Heart right ventricle (tissue), 16 donors: Measurements from ENCODE around the gene SLC12A8. TPM values are rescaled to one million over a fixed set of nuclear protein-coding genes. Genes with fewer than 3 reads are reported as not detected.
A peak's percentile ranks its signal among the peaks of the same experiment; 100 is the strongest.

Source experiments
- ATAC-seq, 8 donors: fragments of 200-7000 bp; cut with Tn5 transposase; one replicate each; pipeline ENCODE4 v1.9.1; 2020; ENCODE audit warnings: mild to moderate bottlenecking in 8 of 8, moderate library complexity in 8 of 8, moderate number of reproducible peaks in 1 of 8
- DNase-seq, 2 donors: peaks; one replicate each; pipeline ENCODE4 v3.0.0-alpha.2; 2020
- H3K27ac ChIP-seq, 10 donors: fragments of 200-600 bp; sonication (generic) in 2 of 10; one replicate each; pipeline versions ENCODE4 v1.5.0 to v1.8.0; 2020 to 2022; ENCODE audit warnings: mild to moderate bottlenecking in 3 of 10
- H3K27me3 ChIP-seq, 7 donors: fragments of 200-600 bp; one replicate each; pipeline ENCODE4 v1.8.0; 2021 to 2022; ENCODE audit warnings: mild to moderate bottlenecking in 2 of 7
- H3K36me3 ChIP-seq, 9 donors: fragments of 200-600 bp; sonication (generic) in 1 of 9; one replicate each; pipeline versions ENCODE4 v1.5.0 to v1.8.0; 2020 to 2022; ENCODE audit warnings: mild to moderate bottlenecking in 2 of 9
- H3K4me1 ChIP-seq, 9 donors: fragments of 200-600 bp; sonication (generic) in 1 of 9; one replicate each; pipeline versions ENCODE4 v1.5.0 to v1.8.0; 2020 to 2022; ENCODE audit warnings: mild to moderate bottlenecking in 4 of 9
- H3K4me3 ChIP-seq, 10 donors: fragments of 200-600 bp; sonication (generic) in 2 of 10; one replicate each; pipeline versions ENCODE4 v1.5.0 to v1.8.0; 2020 to 2022; ENCODE audit warnings: mild to moderate bottlenecking in 7 of 10, moderate library complexity in 2 of 10
- H3K9me3 ChIP-seq, 11 donors: fragments of 200-600 bp in 10 of 11; sonication (generic) in 2 of 11; one replicate each; pipeline versions ENCODE4 v1.5.0 to v1.8.0; 2013 to 2022; ENCODE audit warnings: mild to moderate bottlenecking in 2 of 11, control low read depth in 1 of 11, moderate library complexity in 1 of 11
- WGBS, 2 donors: extraction: QIAGEN DNeasy Blood & Tissue Kit; methylation state at CpG; one replicate each; pipeline ENCODE4 v1.1.7; 2013; ENCODE audit warnings: inconsistent platforms in 1 of 2; 5-methylcytosine and 5-hydroxymethylcytosine counted together
- intact Hi-C, 10 donors: fragments of 100-400 bp; cut with DNase I; formaldehyde crosslinking; loops; one replicate each; pipeline versions ENCODE4 v1.11.1 to v1.14.2; 2022
- polyA plus RNA-seq, 2 donors: library from polyadenylated mRNA; stranded (reverse); fragments of 200-250 nt; gene quantifications; one replicate each; pipeline ENCODE4 v1.2.3, GENCODE V29; 2013
- total RNA-seq, 10 donors: library from RNA; stranded (reverse); fragmentation: NEBNext Ultra II Directional in 3 of 10; extraction: Animal tissue kit (Norgen Biotek cat#: 25700) in 3 of 10; gene quantifications; one replicate each; pipeline versions ENCODE4 v1.2.1 to v1.2.4, GENCODE V29; 2021 to 2023
- TF ChIP-seq, protein P1 (sequence below), 9 donors: fragments of 200-600 bp; sonication (generic) in 2 of 9; IDR thresholded peaks; one replicate each; pipeline versions ENCODE4 v1.5.0 to v1.8.0; 2021 to 2022; ENCODE audit warnings: antibody characterized with exemption in 9 of 9, mild to moderate bottlenecking in 5 of 9, moderate library complexity in 1 of 9
- donor health status: Arrhythmogenic right ventricular cardiomyopathy.
- donor health status: ischemic (EF 13 %, LVEDD 7.1; RV severe dilation, severe dysfunction).
- donor health status: healthy with polysubstance abuse.
- donor health status: DM: no; HTN: yes; CAD: no.
- donor health status: DM: no; HTN: no; CAD: no.
- donor health status: ischemic (EF 25% LVEDD 6.9; RV normal size, moderate dysfunction).
- donor health status: ischemic (EF 25% LVEDD 5.7; RV mildly dilated, moderate dysfunction).
- donor health status: healthy.
- donor health status: DM: yes; HTN: yes; CAD: no.
- donor health status: Ischemic cardiomyopathy.
- donor health status: ischemic (EF 35%, LVEDD 5.7; RV mildly dilated, moderate dysfunction).
- donor health status: nonischemic (EF 11% LVEDD 7.7; RV severe dilation, severe dysfunction).
- donor health status: DM: yes; HTN: yes; CAD: no.
- donor health status: PGD.
- donor health status: ischemic (EF 29% LVEDD 5.4; RV normal size, mild dysfunction).
- donor health status: nonischemic (EF 23%, LVEDD 6.1; RV moderate dilation, normal function).

The SLC12A8 gene
- total and polyA plus RNA-seq, 12 donors = 0.09 to 0.88 (median 0.40) TPM; not detected in 1

DNA sequence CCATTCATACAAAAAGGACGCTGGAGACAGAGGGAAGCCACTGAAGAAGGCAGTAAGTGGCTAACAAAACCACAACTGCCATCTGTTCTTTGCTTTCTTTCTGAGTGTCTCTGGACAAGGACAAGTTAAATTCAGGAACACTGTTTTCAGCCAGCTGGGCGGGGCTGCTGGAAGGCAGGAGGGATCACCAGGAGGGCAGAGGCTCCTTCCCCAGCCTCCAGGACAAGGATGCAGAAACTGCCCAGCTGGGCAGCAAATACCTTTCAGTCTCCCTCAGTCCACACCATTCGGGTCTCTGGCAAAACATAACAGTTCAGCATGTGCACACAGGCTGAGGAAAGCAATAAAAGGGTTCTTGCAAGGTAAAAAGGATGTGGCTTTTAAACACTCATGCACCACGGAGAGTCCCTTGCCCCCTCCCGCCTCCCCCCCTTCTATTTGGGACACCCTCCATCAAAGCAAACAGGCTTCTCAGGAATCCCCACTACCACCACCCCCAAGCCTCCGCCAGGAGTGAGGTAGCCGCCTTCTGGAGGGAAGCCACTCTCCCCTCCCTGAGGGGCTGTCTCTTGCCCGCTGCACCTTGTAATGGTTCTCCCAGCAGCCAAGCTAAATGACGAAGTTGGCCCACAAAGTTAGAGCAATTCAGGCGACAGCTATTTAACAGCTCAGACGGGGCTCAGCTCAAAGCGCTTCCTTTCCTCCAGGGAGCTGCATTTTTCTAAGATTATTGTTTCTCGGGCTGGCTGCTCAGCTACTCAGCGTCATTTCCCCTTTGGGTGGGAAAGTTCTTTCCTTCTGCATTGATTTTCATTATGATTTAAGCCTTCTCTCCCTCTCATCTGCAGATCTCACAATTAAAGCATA lies 160.6 kb downstream of the SLC12A8 start:
- 5 to 7% methylated on average over 14 of the region's 14 CpGs for WGBS, 2 donors
- no peaks in the 10 kb centered on the region for H3K9me3 ChIP-seq
- peak overlapping the region; percentile 75 to 99 (median 96) for H3K27ac ChIP-seq
- ATAC-seq = peak; percentile 1 to 54 (median 35)
- H3K4me1 ChIP-seq = peaks cover 54 to 88% (median 82%) of the 10 kb centered on the region in 9 donors
- H3K36me3 ChIP-seq = peaks cover 0 to 44% (median 4%) of the 10 kb centered on the region in 9 donors
- intact Hi-C loops = loop anchor here in 9 of 10 donors (2.0 to 10.0 kb wide), 10 partner anchors 35 to 303 kb away; no protein-coding TSS in a partner anchor
- no peaks in the 10 kb centered on the region for H3K27me3 ChIP-seq
- H3K4me3 ChIP-seq = peak overlapping the region in 9 of 10 donors; percentile 0 to 96 (median 83)
- DNase-seq = peak; percentile 67 to 77
- TF ChIP-seq, protein P1, sequence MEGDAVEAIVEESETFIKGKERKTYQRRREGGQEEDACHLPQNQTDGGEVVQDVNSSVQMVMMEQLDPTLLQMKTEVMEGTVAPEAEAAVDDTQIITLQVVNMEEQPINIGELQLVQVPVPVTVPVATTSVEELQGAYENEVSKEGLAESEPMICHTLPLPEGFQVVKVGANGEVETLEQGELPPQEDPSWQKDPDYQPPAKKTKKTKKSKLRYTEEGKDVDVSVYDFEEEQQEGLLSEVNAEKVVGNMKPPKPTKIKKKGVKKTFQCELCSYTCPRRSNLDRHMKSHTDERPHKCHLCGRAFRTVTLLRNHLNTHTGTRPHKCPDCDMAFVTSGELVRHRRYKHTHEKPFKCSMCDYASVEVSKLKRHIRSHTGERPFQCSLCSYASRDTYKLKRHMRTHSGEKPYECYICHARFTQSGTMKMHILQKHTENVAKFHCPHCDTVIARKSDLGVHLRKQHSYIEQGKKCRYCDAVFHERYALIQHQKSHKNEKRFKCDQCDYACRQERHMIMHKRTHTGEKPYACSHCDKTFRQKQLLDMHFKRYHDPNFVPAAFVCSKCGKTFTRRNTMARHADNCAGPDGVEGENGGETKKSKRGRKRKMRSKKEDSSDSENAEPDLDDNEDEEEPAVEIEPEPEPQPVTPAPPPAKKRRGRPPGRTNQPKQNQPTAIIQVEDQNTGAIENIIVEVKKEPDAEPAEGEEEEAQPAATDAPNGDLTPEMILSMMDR (IDR thresholded peaks at IDR 0.05) = no peak

DNA sequence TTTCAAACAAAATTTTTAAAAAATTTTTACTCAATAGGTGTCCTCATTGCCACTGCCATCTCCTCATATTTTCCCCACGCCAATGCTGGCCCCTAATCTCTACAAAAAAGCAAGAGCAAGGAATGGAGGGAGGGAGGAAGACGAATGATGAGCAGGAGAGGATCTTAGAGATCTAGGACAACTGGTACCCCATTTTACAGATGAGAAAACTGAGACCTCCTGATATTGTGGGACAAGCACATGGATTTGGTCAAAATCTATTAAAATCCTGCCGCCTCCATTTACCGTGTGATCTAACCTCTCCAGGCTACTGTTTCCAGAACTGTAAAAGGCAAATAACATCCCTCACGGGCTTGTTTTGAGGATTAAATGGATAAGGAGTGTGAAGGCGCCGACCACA lies 161.3 kb downstream of the SLC12A8 start:
- WGBS, 2 donors = 64 to 69% methylated on average over 7 of the region's 7 CpGs

DNA sequence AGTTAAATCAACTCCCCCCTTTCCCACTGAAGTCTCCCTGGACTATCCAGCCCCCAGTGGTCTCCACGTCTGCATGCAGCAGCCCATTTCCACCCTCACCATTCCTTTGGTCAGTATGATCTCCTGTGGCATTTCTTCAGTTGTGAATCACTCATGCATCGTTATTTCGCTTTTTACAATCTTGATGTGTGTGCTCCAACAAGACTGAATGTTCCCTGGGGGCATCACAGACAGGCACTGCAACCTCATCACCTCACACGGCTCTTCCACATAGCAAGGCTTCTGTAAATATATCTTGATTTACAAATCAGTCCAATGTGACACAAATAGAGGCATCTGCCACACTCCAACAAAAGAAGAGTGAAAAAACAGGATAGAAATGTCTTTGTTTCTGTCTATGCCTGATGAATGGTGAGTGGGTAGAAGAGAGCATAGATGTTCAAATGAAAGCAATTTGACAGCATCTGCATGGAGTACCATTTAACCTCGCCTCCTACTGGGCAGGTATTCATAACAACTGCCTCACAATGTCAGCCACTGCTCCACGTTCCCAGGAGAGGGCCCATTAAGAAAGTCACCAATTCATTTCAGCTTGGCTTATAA lies 162.0 kb downstream of the SLC12A8 start:
- H3K36me3 ChIP-seq = peaks cover 0 to 51% (median 4%) of the 10 kb centered on the region in 9 donors
- peaks cover 58 to 93% (median 85%) of the 10 kb centered on the region in 9 donors for H3K4me1 ChIP-seq
- peak overlapping the region in 1 of 10 donors; percentile 96 for H3K4me3 ChIP-seq
- DNase-seq (no peak), ATAC-seq (no peak)
- TF ChIP-seq, protein P1 (IDR thresholded peaks at IDR 0.05) = no peak
- WGBS, 2 donors = 77% methylated on average over 6 of the region's 6 CpGs
- intact Hi-C loops = loop anchor here in 9 of 10 donors (2.0 to 10.0 kb wide), 9 partner anchors 33 to 304 kb away; no protein-coding TSS in a partner anchor
- no peaks in the 10 kb centered on the region for H3K27me3 ChIP-seq
- H3K9me3 ChIP-seq = no peaks in the 10 kb centered on the region
- peak overlapping the region in 7 of 10 donors; percentile 92 to 99 (median 96) for H3K27ac ChIP-seq

More for the DNA sequence above, 161.3 kb downstream of the SLC12A8 start:
- DNase-seq = no peak
- intact Hi-C loops = loop anchor here in 9 of 10 donors (2.0 to 10.0 kb wide), 9 partner anchors 34 to 304 kb away; no protein-coding TSS in a partner anchor
- Histone ChIP-seq H3K27me3 (no peaks in the 10 kb centered on the region), H3K36me3 (peaks cover 0 to 51% (median 4%) of the 10 kb centered on the region in 9 donors), H3K27ac (peak overlapping the region; percentile 75 to 99 (median 96)), H3K9me3 (no peaks in the 10 kb centered on the region), H3K4me1 (peaks cover 58 to 88% (median 81%) of the 10 kb centered on the region in 9 donors), H3K4me3 (peak overlapping the region in 8 of 10 donors; percentile 27 to 96 (median 84))
- TF ChIP-seq, protein P1 (IDR thresholded peaks at IDR 0.05) = no peak
- ATAC-seq = no peak

DNA sequence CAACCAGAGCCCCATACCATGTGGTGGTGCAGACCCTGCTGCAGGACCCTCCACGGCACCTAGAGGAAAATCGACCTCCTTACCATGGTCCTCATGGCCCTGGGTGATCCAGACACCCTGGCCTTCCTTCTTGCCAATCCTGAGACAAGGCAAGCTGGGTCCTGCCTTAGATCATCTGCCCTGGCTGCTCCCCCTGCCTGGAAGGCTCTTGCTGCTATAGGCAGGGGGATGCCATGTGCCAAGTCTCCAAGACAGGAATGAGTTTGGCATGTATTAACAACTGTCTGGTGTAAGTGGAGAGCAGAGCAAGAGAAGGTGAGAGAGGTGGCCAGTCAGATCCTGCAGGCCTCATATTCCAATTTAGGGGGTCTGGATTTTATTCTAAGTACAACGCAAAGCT lies 164.3 kb downstream of the SLC12A8 start:
- intact Hi-C loops = loop anchor here in 2 of 10 donors (5.0 to 10.0 kb wide), 2 partner anchors 46 to 273 kb away; no protein-coding TSS in a partner anchor
- Histone ChIP-seq H3K4me3 (no peak overlapping the region), H3K36me3 (peaks cover 0 to 46% (median 2%) of the 10 kb centered on the region in 9 donors), H3K27ac (peak overlapping the region in 6 of 10 donors; percentile 34 to 99 (median 48)), H3K9me3 (no peaks in the 10 kb centered on the region), H3K4me1 (peaks cover 78 to 100% (median 98%) of the 10 kb centered on the region in 9 donors), H3K27me3 (no peaks in the 10 kb centered on the region)
- TF ChIP-seq, protein P1 (IDR thresholded peaks at IDR 0.05) = no peak
- WGBS, 2 donors = 72 to 74% methylated on average over 3 of the region's 3 CpGs
- DNase-seq (no peak), ATAC-seq (peak in 1 of 8 donors; percentile 20)
